ENCODE measurements around the gene TBL1XR1.

The TBL1XR1 gene

GRCh38 chr3:177060492-177060891, 136.8 kb downstream of the TBL1XR1 start:
- peaks cover 0 to 4% (median 0%) of the 10 kb centered on the region in 5 donors for H3K36me3 ChIP-seq (ENCODE audit: control insufficient read depth in 5 of 5, insufficient read depth in 5 of 5, low read length in 5 of 5)
- no peaks in the 10 kb centered on the region for H3K9me3 ChIP-seq (ENCODE audit: control insufficient read depth in 5 of 5, low read length in 5 of 5)
- peaks cover 0 to 22% (median 12%) of the 10 kb centered on the region in 5 donors for H3K4me1 ChIP-seq (ENCODE audit: control insufficient read depth in 5 of 5, insufficient read depth in 5 of 5, low read length in 5 of 5)
- H3K9ac ChIP-seq (ENCODE audit: low read length in 5 of 5) = no peak overlapping the region
- no peak overlapping the region for H3K4me3 ChIP-seq (ENCODE audit: low read depth in 1 of 5, low read length in 5 of 5)
- H3K27me3 ChIP-seq (ENCODE audit: control insufficient read depth in 5 of 5, insufficient read depth in 4 of 5, low read length in 5 of 5) = no peaks in the 10 kb centered on the region
- H3K27ac ChIP-seq (ENCODE audit: low read depth, low read length) = peak overlapping the region; percentile 8

- Histone ChIP-seq H3K9me3 (ENCODE audit: control insufficient read depth in 5 of 5, low read length in 5 of 5) (no peaks in the 10 kb centered on the region), H3K27me3 (ENCODE audit: control insufficient read depth in 5 of 5, insufficient read depth in 4 of 5, low read length in 5 of 5) (no peaks in the 10 kb centered on the region), H3K9ac (ENCODE audit: low read length in 5 of 5) (no peak overlapping the region), H3K36me3 (ENCODE audit: control insufficient read depth in 5 of 5, insufficient read depth in 5 of 5, low read length in 5 of 5) (peaks cover 0 to 4% (median 0%) of the 10 kb centered on the region in 5 donors), H3K4me3 (ENCODE audit: low read depth in 1 of 5, low read length in 5 of 5) (no peak overlapping the region), H3K4me1 (ENCODE audit: control insufficient read depth in 5 of 5, insufficient read depth in 5 of 5, low read length in 5 of 5) (peaks cover 0 to 22% (median 13%) of the 10 kb centered on the region in 5 donors), H3K27ac (ENCODE audit: low read depth, low read length) (no peak overlapping the region)
These were observed 138.6 kb downstream of the TBL1XR1 start for GRCh38 chr3:177058648-177059047.

GRCh38 chr3:177057768-177058167, 139.5 kb downstream of the TBL1XR1 start:
- Histone ChIP-seq H3K36me3 (ENCODE audit: control insufficient read depth in 5 of 5, insufficient read depth in 5 of 5, low read length in 5 of 5) (peaks cover 0 to 8% (median 0%) of the 10 kb centered on the region in 5 donors), H3K9ac (ENCODE audit: low read length in 5 of 5) (no peak overlapping the region), H3K9me3 (ENCODE audit: control insufficient read depth in 5 of 5, low read length in 5 of 5) (no peaks in the 10 kb centered on the region), H3K27ac (ENCODE audit: low read depth, low read length) (no peak overlapping the region), H3K27me3 (ENCODE audit: control insufficient read depth in 5 of 5, insufficient read depth in 4 of 5, low read length in 5 of 5) (no peaks in the 10 kb centered on the region), H3K4me3 (ENCODE audit: low read depth in 1 of 5, low read length in 5 of 5) (no peak overlapping the region), H3K4me1 (ENCODE audit: control insufficient read depth in 5 of 5, insufficient read depth in 5 of 5, low read length in 5 of 5) (peaks cover 0 to 22% (median 13%) of the 10 kb centered on the region in 5 donors)

- H3K27me3 ChIP-seq (ENCODE audit: control insufficient read depth in 5 of 5, insufficient read depth in 4 of 5, low read length in 5 of 5) = no peaks in the 10 kb centered on the region
- peaks cover 0 to 8% (median 0%) of the 10 kb centered on the region in 5 donors for H3K36me3 ChIP-seq (ENCODE audit: control insufficient read depth in 5 of 5, insufficient read depth in 5 of 5, low read length in 5 of 5)
- H3K27ac ChIP-seq (ENCODE audit: low read depth, low read length) = no peak overlapping the region
- no peak overlapping the region for H3K4me3 ChIP-seq (ENCODE audit: low read depth in 1 of 5, low read length in 5 of 5)
- no peak overlapping the region for H3K9ac ChIP-seq (ENCODE audit: low read length in 5 of 5)
- H3K9me3 ChIP-seq (ENCODE audit: control insufficient read depth in 5 of 5, low read length in 5 of 5) = no peaks in the 10 kb centered on the region
- peaks cover 0 to 22% (median 12%) of the 10 kb centered on the region in 5 donors for H3K4me1 ChIP-seq (ENCODE audit: control insufficient read depth in 5 of 5, insufficient read depth in 5 of 5, low read length in 5 of 5)
These were observed 140.4 kb downstream of the TBL1XR1 start for GRCh38 chr3:177056927-177057326.

- no peaks in the 10 kb centered on the region for H3K27me3 ChIP-seq (ENCODE audit: control insufficient read depth in 5 of 5, insufficient read depth in 4 of 5, low read length in 5 of 5)
- peaks cover 0 to 8% (median 0%) of the 10 kb centered on the region in 5 donors for H3K36me3 ChIP-seq (ENCODE audit: control insufficient read depth in 5 of 5, insufficient read depth in 5 of 5, low read length in 5 of 5)
- H3K4me3 ChIP-seq (ENCODE audit: low read depth in 1 of 5, low read length in 5 of 5) = no peak overlapping the region
- peaks cover 0 to 15% (median 7%) of the 10 kb centered on the region in 5 donors for H3K4me1 ChIP-seq (ENCODE audit: control insufficient read depth in 5 of 5, insufficient read depth in 5 of 5, low read length in 5 of 5)
- H3K9me3 ChIP-seq (ENCODE audit: control insufficient read depth in 5 of 5, low read length in 5 of 5) = no peaks in the 10 kb centered on the region
- H3K27ac ChIP-seq (ENCODE audit: low read depth, low read length) = no peak overlapping the region
- no peak overlapping the region for H3K9ac ChIP-seq (ENCODE audit: low read length in 5 of 5)
These were observed 141.4 kb downstream of the TBL1XR1 start for GRCh38 chr3:177055605-177056571.

GRCh38 chr3:177053107-177053506, 144.2 kb downstream of the TBL1XR1 start:
- H3K4me3 ChIP-seq (ENCODE audit: low read depth in 1 of 5, low read length in 5 of 5) = no peak overlapping the region
- H3K27me3 ChIP-seq (ENCODE audit: control insufficient read depth in 5 of 5, insufficient read depth in 4 of 5, low read length in 5 of 5) = no peaks in the 10 kb centered on the region
- H3K4me1 ChIP-seq (ENCODE audit: control insufficient read depth in 5 of 5, insufficient read depth in 5 of 5, low read length in 5 of 5) = peaks cover 0 to 22% (median 11%) of the 10 kb centered on the region in 5 donors
- H3K9me3 ChIP-seq (ENCODE audit: control insufficient read depth in 5 of 5, low read length in 5 of 5) = no peaks in the 10 kb centered on the region
- no peak overlapping the region for H3K9ac ChIP-seq (ENCODE audit: low read length in 5 of 5)
- H3K27ac ChIP-seq (ENCODE audit: low read depth, low read length) = no peak overlapping the region
- peaks cover 8 to 14% (median 10%) of the 10 kb centered on the region in 5 donors for H3K36me3 ChIP-seq (ENCODE audit: control insufficient read depth in 5 of 5, insufficient read depth in 5 of 5, low read length in 5 of 5)

GRCh38 chr3:177051411-177051810, 145.9 kb downstream of the TBL1XR1 start:
- Histone ChIP-seq H3K4me1 (ENCODE audit: control insufficient read depth in 5 of 5, insufficient read depth in 5 of 5, low read length in 5 of 5) (peaks cover 0 to 25% (median 11%) of the 10 kb centered on the region in 5 donors), H3K4me3 (ENCODE audit: low read depth in 1 of 5, low read length in 5 of 5) (no peak overlapping the region), H3K36me3 (ENCODE audit: control insufficient read depth in 5 of 5, insufficient read depth in 5 of 5, low read length in 5 of 5) (peaks cover 16 to 28% (median 22%) of the 10 kb centered on the region in 5 donors), H3K9ac (ENCODE audit: low read length in 5 of 5) (no peak overlapping the region), H3K9me3 (ENCODE audit: control insufficient read depth in 5 of 5, low read length in 5 of 5) (no peaks in the 10 kb centered on the region), H3K27me3 (ENCODE audit: control insufficient read depth in 5 of 5, insufficient read depth in 4 of 5, low read length in 5 of 5) (no peaks in the 10 kb centered on the region), H3K27ac (ENCODE audit: low read depth, low read length) (no peak overlapping the region)

GRCh38 chr3:177050501-177051237, 146.6 kb downstream of the TBL1XR1 start:
- H3K4me3 ChIP-seq (ENCODE audit: low read depth in 1 of 5, low read length in 5 of 5) = no peak overlapping the region
- H3K27ac ChIP-seq (ENCODE audit: low read depth, low read length) = peak overlapping the region; percentile 6
- H3K36me3 ChIP-seq (ENCODE audit: control insufficient read depth in 5 of 5, insufficient read depth in 5 of 5, low read length in 5 of 5) = peaks cover 18 to 32% (median 28%) of the 10 kb centered on the region in 5 donors
- H3K27me3 ChIP-seq (ENCODE audit: control insufficient read depth in 5 of 5, insufficient read depth in 4 of 5, low read length in 5 of 5) = no peaks in the 10 kb centered on the region
- H3K4me1 ChIP-seq (ENCODE audit: control insufficient read depth in 5 of 5, insufficient read depth in 5 of 5, low read length in 5 of 5) = peaks cover 0 to 25% (median 8%) of the 10 kb centered on the region in 5 donors
- H3K9me3 ChIP-seq (ENCODE audit: control insufficient read depth in 5 of 5, low read length in 5 of 5) = no peaks in the 10 kb centered on the region
- no peak overlapping the region for H3K9ac ChIP-seq (ENCODE audit: low read length in 5 of 5)

GRCh38 chr3:177045767-177046166, 151.5 kb downstream of the TBL1XR1 start:
- H3K27me3 ChIP-seq (ENCODE audit: control insufficient read depth in 5 of 5, insufficient read depth in 4 of 5, low read length in 5 of 5) = no peaks in the 10 kb centered on the region
- peaks cover 33 to 54% (median 48%) of the 10 kb centered on the region in 5 donors for H3K36me3 ChIP-seq (ENCODE audit: control insufficient read depth in 5 of 5, insufficient read depth in 5 of 5, low read length in 5 of 5)
- H3K9ac ChIP-seq (ENCODE audit: low read length in 5 of 5) = no peak overlapping the region
- no peak overlapping the region for H3K27ac ChIP-seq (ENCODE audit: low read depth, low read length)
- H3K9me3 ChIP-seq (ENCODE audit: control insufficient read depth in 5 of 5, low read length in 5 of 5) = no peaks in the 10 kb centered on the region
- no peak overlapping the region for H3K4me3 ChIP-seq (ENCODE audit: low read depth in 1 of 5, low read length in 5 of 5)
- H3K4me1 ChIP-seq (ENCODE audit: control insufficient read depth in 5 of 5, insufficient read depth in 5 of 5, low read length in 5 of 5) = peaks cover 7 to 34% (median 16%) of the 10 kb centered on the region in 5 donors
